ENCODE measurements around the gene TNIK. TPM values are rescaled to one million over a fixed set of nuclear protein-coding genes. Genes with fewer than 3 reads are reported as not detected.

Gene TNIK
- total and polyA plus RNA-seq, 10 donors, result 0.85 to 34.5 (median 14.1) TPM

DNA sequence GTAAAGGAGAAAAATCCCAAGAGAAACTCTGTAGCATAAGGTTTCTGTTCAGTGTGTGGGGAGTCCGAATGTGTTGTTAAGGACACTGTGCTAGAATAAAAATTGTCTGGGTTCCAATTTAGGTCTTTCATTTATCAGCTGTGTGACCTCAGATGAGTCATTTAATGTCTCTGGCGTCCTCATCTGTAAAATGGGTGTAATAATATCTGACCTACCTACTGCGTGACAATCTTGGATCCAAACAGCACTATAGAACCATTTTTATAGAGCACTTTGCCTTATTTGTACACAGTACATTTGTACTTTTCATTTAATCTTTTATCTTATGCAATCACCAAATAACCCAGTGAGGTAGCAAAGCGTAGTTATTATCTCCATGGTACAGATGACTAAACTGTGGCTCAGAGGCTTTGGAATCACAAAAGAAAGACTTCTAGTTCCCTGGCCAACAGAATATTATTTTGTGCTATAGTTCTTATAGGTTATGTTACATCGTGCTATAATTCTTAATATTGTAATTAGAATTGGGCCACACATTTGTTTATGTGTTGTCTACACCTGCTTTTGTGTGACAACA lies 46.6 kb upstream of the TNIK start:
- intact Hi-C loops (cut with DNase I; ENCODE audit: low total_unique reads), result no loop called here
- Histone ChIP-seq H3K27ac (no peak overlapping the region), H3K9me3 (peaks cover 0 to 9% (median 0%) of the 10 kb centered on the region in 8 donors), H3K4me3 (no peak overlapping the region), H3K36me3 (no peaks in the 10 kb centered on the region), H3K27me3 (replicated peaks in 1 of 7) (no peaks in the 10 kb centered on the region), H3K4me1 (no peaks in the 10 kb centered on the region)
- 84 to 95% (median 90%) methylated on average over 5 of the region's 5 CpGs for WGBS, 5 donors
- no peak for DNase-seq
- TF ChIP-seq, protein P1, sequence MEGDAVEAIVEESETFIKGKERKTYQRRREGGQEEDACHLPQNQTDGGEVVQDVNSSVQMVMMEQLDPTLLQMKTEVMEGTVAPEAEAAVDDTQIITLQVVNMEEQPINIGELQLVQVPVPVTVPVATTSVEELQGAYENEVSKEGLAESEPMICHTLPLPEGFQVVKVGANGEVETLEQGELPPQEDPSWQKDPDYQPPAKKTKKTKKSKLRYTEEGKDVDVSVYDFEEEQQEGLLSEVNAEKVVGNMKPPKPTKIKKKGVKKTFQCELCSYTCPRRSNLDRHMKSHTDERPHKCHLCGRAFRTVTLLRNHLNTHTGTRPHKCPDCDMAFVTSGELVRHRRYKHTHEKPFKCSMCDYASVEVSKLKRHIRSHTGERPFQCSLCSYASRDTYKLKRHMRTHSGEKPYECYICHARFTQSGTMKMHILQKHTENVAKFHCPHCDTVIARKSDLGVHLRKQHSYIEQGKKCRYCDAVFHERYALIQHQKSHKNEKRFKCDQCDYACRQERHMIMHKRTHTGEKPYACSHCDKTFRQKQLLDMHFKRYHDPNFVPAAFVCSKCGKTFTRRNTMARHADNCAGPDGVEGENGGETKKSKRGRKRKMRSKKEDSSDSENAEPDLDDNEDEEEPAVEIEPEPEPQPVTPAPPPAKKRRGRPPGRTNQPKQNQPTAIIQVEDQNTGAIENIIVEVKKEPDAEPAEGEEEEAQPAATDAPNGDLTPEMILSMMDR (IDR thresholded peaks at IDR 0.05 in 8 of 11, conservative IDR thresholded peaks at IDR 0.05 in 3 of 11), result no peak
- TF ChIP-seq POLR2AphosphoS5 (IDR thresholded peaks at IDR 0.05), result no peak
- no peak for TF ChIP-seq POLR2A (IDR thresholded peaks at IDR 0.05)

DNA sequence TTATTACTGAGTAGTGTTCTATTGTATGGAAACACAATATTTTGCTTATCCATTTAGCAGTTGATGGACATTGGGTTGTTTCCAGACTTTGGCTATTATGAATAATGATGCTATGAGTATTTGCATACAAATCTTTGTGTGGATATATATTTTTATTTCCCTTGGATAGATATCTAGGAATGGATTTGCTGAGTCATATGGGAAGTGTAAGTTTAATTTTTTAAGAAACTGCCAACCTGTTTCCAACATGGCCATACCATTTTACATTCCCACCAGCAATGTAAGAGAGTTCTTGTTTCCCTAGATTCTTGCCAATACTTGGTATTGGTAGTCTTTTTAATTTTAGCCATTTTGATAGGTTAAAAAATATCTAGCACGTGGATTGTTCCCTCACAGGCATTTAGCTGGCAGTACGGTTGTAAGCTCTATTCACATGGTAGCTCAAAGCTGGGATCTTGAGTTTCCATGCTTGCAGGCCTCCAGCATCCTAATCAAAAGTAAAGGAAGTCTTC lies 45.7 kb upstream of the TNIK start:
- Histone ChIP-seq H3K9me3 (peaks cover 0 to 9% (median 0%) of the 10 kb centered on the region in 8 donors), H3K27ac (no peak overlapping the region), H3K27me3 (replicated peaks in 1 of 7) (no peaks in the 10 kb centered on the region), H3K36me3 (no peaks in the 10 kb centered on the region), H3K4me3 (no peak overlapping the region), H3K4me1 (no peaks in the 10 kb centered on the region)
- no peak for TF ChIP-seq POLR2AphosphoS5 (IDR thresholded peaks at IDR 0.05)
- TF ChIP-seq POLR2A (IDR thresholded peaks at IDR 0.05), result no peak
- DNase-seq, result no peak
- 82 to 91% (median 89%) methylated on average over 2 of the region's 2 CpGs for WGBS, 5 donors
- intact Hi-C loops (cut with DNase I; ENCODE audit: low total_unique reads), result no loop called here

DNA sequence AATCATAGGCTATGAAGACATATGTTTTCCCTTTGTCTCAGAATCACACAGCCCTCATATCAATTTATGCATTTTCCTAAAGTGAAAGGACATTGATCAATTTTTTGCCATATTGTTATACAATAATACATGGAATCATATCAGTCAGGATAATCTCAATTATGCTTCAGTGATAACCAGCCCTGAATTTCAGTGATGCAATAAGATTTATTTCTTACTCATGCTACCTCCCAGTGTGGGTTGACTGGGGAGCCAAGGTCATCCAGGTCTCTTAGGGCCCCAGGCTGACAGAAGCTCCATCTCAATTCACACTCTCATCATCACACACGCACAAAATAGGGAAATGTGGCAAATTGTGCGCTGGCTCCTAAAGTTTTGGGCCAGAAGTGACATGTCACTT lies 44.2 kb upstream of the TNIK start:
- Histone ChIP-seq H3K9me3 (peaks cover 0 to 9% (median 0%) of the 10 kb centered on the region in 8 donors), H3K4me3 (no peak overlapping the region), H3K4me1 (no peaks in the 10 kb centered on the region), H3K27ac (no peak overlapping the region), H3K27me3 (replicated peaks in 1 of 7) (no peaks in the 10 kb centered on the region), H3K36me3 (no peaks in the 10 kb centered on the region)
- intact Hi-C loops (cut with DNase I; ENCODE audit: low total_unique reads), result no loop called here
- WGBS, 5 donors, result 47 to 98% (median 75%) methylated on average over 2 of the region's 2 CpGs
- DNase-seq, result no peak
- TF ChIP-seq, protein P1 (IDR thresholded peaks at IDR 0.05 in 8 of 11, conservative IDR thresholded peaks at IDR 0.05 in 3 of 11), result no peak
- TF ChIP-seq POLR2A (IDR thresholded peaks at IDR 0.05) (no peak), POLR2AphosphoS5 (IDR thresholded peaks at IDR 0.05) (no peak)

DNA sequence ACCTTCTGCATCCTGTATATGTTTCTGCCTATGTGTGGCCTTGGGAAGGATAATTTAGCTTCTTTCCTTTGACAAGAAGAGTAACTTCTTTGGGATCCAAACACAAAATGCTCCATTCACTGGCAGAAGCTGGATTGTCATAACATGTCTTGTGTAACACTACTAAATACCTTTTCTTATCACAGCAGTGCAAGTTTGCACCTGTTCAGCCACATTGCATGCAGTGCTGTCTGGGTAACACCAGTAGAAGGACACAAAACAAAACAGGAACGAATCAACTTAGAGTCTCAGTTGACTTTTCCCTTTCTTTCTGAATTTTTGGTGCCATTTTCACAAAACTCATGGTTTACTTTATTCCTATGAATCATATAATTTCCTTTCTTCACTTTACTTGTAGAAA lies 43.6 kb upstream of the TNIK start:
- Histone ChIP-seq H3K9me3 (peaks cover 0 to 9% (median 0%) of the 10 kb centered on the region in 8 donors), H3K36me3 (no peaks in the 10 kb centered on the region), H3K4me3 (no peak overlapping the region), H3K4me1 (no peaks in the 10 kb centered on the region), H3K27ac (no peak overlapping the region), H3K27me3 (replicated peaks in 1 of 7) (no peaks in the 10 kb centered on the region)
- TF ChIP-seq POLR2A (IDR thresholded peaks at IDR 0.05) (no peak), POLR2AphosphoS5 (IDR thresholded peaks at IDR 0.05) (no peak)
- TF ChIP-seq, protein P1 (IDR thresholded peaks at IDR 0.05 in 8 of 11, conservative IDR thresholded peaks at IDR 0.05 in 3 of 11), result no peak
- 74 to 92% (median 82%) methylated on average over 1 of the region's 1 CpG for WGBS, 5 donors
- DNase-seq, result no peak
- intact Hi-C loops (cut with DNase I; ENCODE audit: low total_unique reads), result no loop called here
